A549 (cell line): ENCODE results near the gene FHIT. TPM values are rescaled to one million over a fixed set of nuclear protein-coding genes. Genes with fewer than 3 reads are reported as not detected.

ENCODE experiments used
- ATAC-seq, 2 experiments: fragments of 200-7000 bp in 1 of 2; fragments of >200 bp in 1 of 2; cut with Nextera tagmentation in 1 of 2; cut with Tn5 transposase in 1 of 2; 3 replicates each; pipeline versions ENCODE4 v1.8.0 to v1.9.1; 2018 to 2020; ENCODE audit warnings: mild to moderate bottlenecking in 1 of 2, moderate library complexity in 1 of 2
- CTCF ChIA-PET: fragments of 300-600 bp; sonication (Branson Sonifier 250); formaldehyde crosslinking; extraction: SDS; loops from one replicate; lab custom pipeline; 2021; ENCODE audit warnings: antibody characterized with exemption, inconsistent platforms; lab: Yijun Ruan, JAX
- POLR2A ChIA-PET: fragments of 350-600 bp; formaldehyde crosslinking; extraction: SDS; loops from one replicate; lab custom pipeline; 2021; ENCODE audit warnings: antibody characterized with exemption, inconsistent platforms; lab: Yijun Ruan, JAX
- DNase-seq, 2 experiments: peaks; one replicate each; pipeline versions ENCODE4 v3.0.0 to v3.0.0-alpha.2; 2011 to 2016; ENCODE audit warnings: low read depth in 1 of 2, low spot score in 1 of 2
- FAIRE-seq: peaks from 2 replicates; lab custom pipeline; 2011; peaks lifted over from hg19 to GRCh38; lab: Jason Lieb, UNC
- H3K27ac ChIP-seq, 2 experiments: fragments of >200 bp; sonication (Bioruptor Twin); formaldehyde crosslinking; 3 replicates each; pipeline ENCODE4 v1.5.1; 2016 to 2017
- H3K4me1 ChIP-seq: fragments of >200 bp; sonication (Bioruptor Twin); formaldehyde crosslinking; 3 replicates; pipeline ENCODE4 v1.6.1; 2016
- H3K4me2 ChIP-seq: fragments of >200 bp; sonication (Bioruptor Twin); formaldehyde crosslinking; 3 replicates; pipeline ENCODE4 v1.6.1; 2016
- H3K4me3 ChIP-seq: fragments of >200 bp; sonication (Bioruptor Twin); formaldehyde crosslinking; 3 replicates; pipeline ENCODE4 v1.5.1; 2016
- H3K9me3 ChIP-seq: fragments of >200 bp; sonication (Bioruptor Twin); formaldehyde crosslinking; 3 replicates; pipeline ENCODE4 v1.6.1; 2016
- ATOH8 ChIP-seq: fragments of 250-450 bp; sonication (Bioruptor Pico); IDR thresholded peaks from 2 replicates; pipeline ENCODE4 v1.5.0; 2020; ENCODE audit warnings: low read depth, mild to moderate bottlenecking, moderate library complexity
- BHLHE40 ChIP-seq: IDR thresholded peaks from 2 replicates; pipeline ENCODE4 v1.6.1; 2012; ENCODE audit warnings: low read depth, low read length, inconsistent platforms
- CBX8 ChIP-seq: fragments of 200-600 bp; sonication (generic); IDR thresholded peaks from 2 replicates; pipeline ENCODE4 v1.6.1; 2016
- CHD2 ChIP-seq: fragments of 150-350 bp; IDR thresholded peaks from 2 replicates; pipeline ENCODE4 v1.6.1; 2014; ENCODE audit warnings: low read length; ENCODE audit not compliant: partially characterized antibody
- CHD4 ChIP-seq: fragments of 200-600 bp; sonication (generic); IDR thresholded peaks from 2 replicates; pipeline ENCODE4 v1.6.1; 2016; ENCODE audit warnings: antibody characterized with exemption, mild to moderate bottlenecking, borderline replicate concordance
- CTCF ChIP-seq: fragments of >200 bp; sonication (Bioruptor Twin); formaldehyde crosslinking; IDR thresholded peaks from 3 replicates; pipeline ENCODE4 v1.5.1; 2016
- E2F6 ChIP-seq: IDR thresholded peaks from 2 replicates; pipeline ENCODE4 v1.6.1; 2012; ENCODE audit warnings: low read depth, borderline replicate concordance
- ELK1 ChIP-seq: fragments of 150-350 bp; IDR thresholded peaks from 2 replicates; pipeline ENCODE4 v1.6.1; 2014; ENCODE audit warnings: low read depth, mild to moderate bottlenecking, low read length
- EP300 ChIP-seq, 2 experiments: fragments of >200 bp; sonication (Bioruptor Twin); formaldehyde crosslinking; IDR thresholded peaks; 2 replicates in 1 of 2; 3 replicates in 1 of 2; pipeline ENCODE4 v1.6.1; 2016 to 2017
- HES2 ChIP-seq: fragments of >200 bp; sonication (Bioruptor Twin); formaldehyde crosslinking; IDR thresholded peaks from 2 replicates; pipeline ENCODE4 v1.6.1; 2016
- HEYL ChIP-seq: fragments of 250-450 bp; sonication (Bioruptor Pico); IDR thresholded peaks from 2 replicates; pipeline ENCODE4 v1.8.0; 2021; ENCODE audit warnings: mild to moderate bottlenecking, moderate library complexity
- HOXA7 ChIP-seq: fragments of 250-450 bp; sonication (Bioruptor Pico); IDR thresholded peaks from 2 replicates; pipeline ENCODE4 v1.5.0; 2020; ENCODE audit warnings: mild to moderate bottlenecking, moderate library complexity
- HOXB13 ChIP-seq: fragments of 250-450 bp; sonication (Bioruptor Pico); IDR thresholded peaks from 2 replicates; pipeline ENCODE4 v1.5.0; 2020; ENCODE audit warnings: low read depth, mild to moderate bottlenecking, moderate library complexity
- JUN ChIP-seq, 2 experiments: fragments of >200 bp; sonication (Bioruptor Twin); formaldehyde crosslinking; IDR thresholded peaks; 2 replicates in 1 of 2; 3 replicates in 1 of 2; pipeline ENCODE4 v1.6.1; 2016 to 2017
- KDM1A ChIP-seq: fragments of 200-600 bp; sonication (generic); IDR thresholded peaks from 2 replicates; pipeline ENCODE4 v1.6.1; 2016; ENCODE audit warnings: low read depth, mild to moderate bottlenecking
- MAFK ChIP-seq: fragments of 450-650 bp; IDR thresholded peaks from 2 replicates; pipeline ENCODE4 v1.6.1; 2014; ENCODE audit not compliant: partially characterized antibody
- MAZ ChIP-seq: fragments of 150-350 bp; IDR thresholded peaks from 2 replicates; pipeline ENCODE4 v1.6.1; 2014; ENCODE audit warnings: antibody characterized with exemption, low read depth, low read length, borderline replicate concordance
- MYC ChIP-seq: IDR thresholded peaks from 2 replicates; pipeline ENCODE4 v1.6.1; 2012; ENCODE audit warnings: mild to moderate bottlenecking, inconsistent platforms, low read length, improper control_type of control experiment, borderline replicate concordance
- NFE2L2 ChIP-seq: fragments of 150-350 bp; conservative IDR thresholded peaks from 2 replicates; pipeline ENCODE4 v1.6.1; 2014; ENCODE audit warnings: low read length
- NR3C1 ChIP-seq: fragments of >200 bp; sonication (Bioruptor Twin); formaldehyde crosslinking; IDR thresholded peaks from 3 replicates; pipeline ENCODE4 v1.6.1; 2017
- POLR2A ChIP-seq: IDR thresholded peaks from 2 replicates; pipeline ENCODE4 v1.6.1; 2012; ENCODE audit warnings: mild to moderate bottlenecking, low read length
- POLR2AphosphoS2 ChIP-seq: conservative IDR thresholded peaks from 2 replicates; pipeline ENCODE4 v1.6.1; 2012; ENCODE audit warnings: low read length, improper control_type of control experiment, inconsistent platforms
- SREBF2 ChIP-seq: fragments of 450-650 bp; IDR thresholded peaks from 2 replicates; pipeline ENCODE4 v1.6.1; 2014; ENCODE audit warnings: mild to moderate bottlenecking, moderate library complexity
- TFCP2L1 ChIP-seq: fragments of 250-450 bp; sonication (Bioruptor Pico); IDR thresholded peaks from 2 replicates; pipeline ENCODE4 v1.5.0; 2021; ENCODE audit warnings: mild to moderate bottlenecking
- TP53 ChIP-seq: fragments of 250-450 bp; sonication (Bioruptor Pico); IDR thresholded peaks from 2 replicates; pipeline ENCODE4 v1.5.0; 2021; ENCODE audit warnings: mild to moderate bottlenecking, moderate library complexity
- ZC3H11A ChIP-seq: fragments of 450-650 bp; IDR thresholded peaks from 2 replicates; pipeline ENCODE4 v1.6.1; 2014; ENCODE audit warnings: antibody characterized with exemption, mild to moderate bottlenecking
- ZFP36 ChIP-seq: fragments of 450-650 bp; IDR thresholded peaks from 2 replicates; pipeline ENCODE4 v1.6.1; 2014; ENCODE audit warnings: borderline replicate concordance; ENCODE audit not compliant: partially characterized antibody
- ZNF302 ChIP-seq: fragments of 250-450 bp; sonication (Bioruptor Pico); IDR thresholded peaks from 2 replicates; pipeline ENCODE4 v1.9.0; 2021; ENCODE audit warnings: inconsistent platforms, mild to moderate bottlenecking, moderate library complexity
- ZSCAN20 ChIP-seq: fragments of 250-450 bp; sonication (Bioruptor Pico); IDR thresholded peaks from 2 replicates; pipeline ENCODE4 v1.8.0; 2022; ENCODE audit warnings: mild to moderate bottlenecking, moderate library complexity
- WGBS: methylation state at CpG from one replicate; pipeline ENCODE4 v1.1.6; 2017; ENCODE audit errors: missing lambda C conversion rate; 5-methylcytosine and 5-hydroxymethylcytosine counted together
- polyA plus RNA-seq, 4 experiments: library from polyadenylated mRNA; depleted of rRNA in 3 of 4; stranded (reverse); fragments of >200 nt; fragmentation: RNase III in 1 of 4; extraction: RNeasy Plus Mini Kit Qiagen cat#74134 plus additional on column Dnase treatment in 1 of 4; gene quantifications; 2 replicates in 3 of 4; 3 replicates in 1 of 4; pipeline ENCODE4 v1.2.3, GENCODE V29; 2011 to 2017
- TF ChIP-seq, protein P1 (sequence below): IDR thresholded peaks from 2 replicates; pipeline ENCODE4 v1.6.1; 2012

FHIT gene
- polyA plus RNA-seq, 2 of the 4 experiments (the other 2 are of a cell fraction): 0.76 to 0.92 TPM

DNA sequence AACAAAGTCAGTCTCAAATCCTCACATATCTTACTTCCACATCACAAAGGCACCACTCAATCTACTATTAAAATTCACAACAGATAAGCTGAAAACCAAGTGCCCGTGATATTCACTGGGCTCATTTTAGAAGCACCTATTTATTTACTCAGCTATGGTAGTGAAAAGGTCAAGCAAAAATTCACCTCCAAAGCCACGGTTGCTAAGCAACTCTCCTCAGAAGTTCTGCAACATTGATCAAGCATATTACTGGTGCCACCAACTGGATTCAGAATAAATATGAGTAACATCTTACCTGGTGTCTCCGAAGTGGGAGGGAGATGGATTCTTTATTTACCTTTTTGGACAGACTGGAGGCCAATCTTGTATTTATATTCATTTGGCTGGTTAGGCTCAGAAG, 714.8 kb downstream of the FHIT start:
- no peak overlapping the region for H3K27ac ChIP-seq
- no peaks in the 10 kb centered on the region for H3K4me1 ChIP-seq
- ATAC-seq (no peak), FAIRE-seq (no peak), DNase-seq (no peak)
- POLR2A ChIA-PET: no interaction called here
- 10% methylated on average over 3 of the region's 3 CpGs for WGBS
- H3K9me3 ChIP-seq: no peaks in the 10 kb centered on the region
- CTCF ChIA-PET: no interaction called here
- TF ChIP-seq POLR2AphosphoS2 (no peak), JUN (IDR thresholded peaks at IDR 0.05) (no peak), HOXB13 (CRISPR knock-in tag) (no peak), TP53 (CRISPR knock-in tag) (no peak), SREBF2 (no peak), ATOH8 (CRISPR knock-in tag) (no peak), ZNF302 (no peak), NR3C1 (no peak), KDM1A (no peak), ELK1 (no peak), MAFK (no peak), HES2 (no peak), ZFP36 (no peak), HOXA7 (CRISPR knock-in tag) (no peak), E2F6 (no peak), MAZ (no peak), NFE2L2 (no peak), ZSCAN20 (no peak)
- TF ChIP-seq, protein P1, sequence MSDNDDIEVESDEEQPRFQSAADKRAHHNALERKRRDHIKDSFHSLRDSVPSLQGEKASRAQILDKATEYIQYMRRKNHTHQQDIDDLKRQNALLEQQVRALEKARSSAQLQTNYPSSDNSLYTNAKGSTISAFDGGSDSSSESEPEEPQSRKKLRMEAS: no peak
- H3K4me2 ChIP-seq: no peak overlapping the region
- no peak overlapping the region for H3K4me3 ChIP-seq

- ChIA-PET POLR2A (no interaction called here), CTCF (no interaction called here)
- no peak for TF ChIP-seq TP53 (CRISPR knock-in tag)
- no peak for TF ChIP-seq BHLHE40
- TF ChIP-seq CBX8: no peak
- no peak for TF ChIP-seq CHD2
- no peak for TF ChIP-seq CTCF
- TF ChIP-seq MAFK: no peak
- TF ChIP-seq HOXB13 (CRISPR knock-in tag): no peak
- TF ChIP-seq EP300 (IDR thresholded peaks at IDR 0.05): no peak
- TF ChIP-seq HEYL (CRISPR knock-in tag): no peak
- no peak for TF ChIP-seq ZSCAN20
- TF ChIP-seq ZFP36: no peak
- no peak for TF ChIP-seq HOXA7 (CRISPR knock-in tag)
- no peak for TF ChIP-seq ZC3H11A
- TF ChIP-seq, protein P1: no peak
- no peak for TF ChIP-seq POLR2A
- TF ChIP-seq TFCP2L1: no peak
- no peak for TF ChIP-seq MYC
- TF ChIP-seq CHD4: no peak
- FAIRE-seq (no peak), ATAC-seq (no peak), DNase-seq (no peak)
- Histone ChIP-seq H3K4me1 (no peaks in the 10 kb centered on the region), H3K9me3 (no peaks in the 10 kb centered on the region), H3K4me2 (no peak overlapping the region), H3K27ac (no peak overlapping the region), H3K4me3 (no peak overlapping the region)
- 29% methylated on average over 5 of the region's 5 CpGs for WGBS
Observed at GRCh38 chr3:60531759-60532158, 719.5 kb downstream of the FHIT start.
